CD4-positive, CD25-positive, alpha-beta regulatory T cell (primary cell): Measurements from ENCODE around the gene FGD6. TPM values are rescaled to one million over a fixed set of nuclear protein-coding genes. Genes with fewer than 3 reads are reported as not detected.

ENCODE experiments used
- ATAC-seq, 2 donors: fragments of 150-1000 bp; cut with Tn5 transposase; one replicate each; pipeline ENCODE4 v1.10.0; 2021; ENCODE audit warnings: low read depth in 2 of 2, moderate number of reproducible peaks in 2 of 2, moderate library complexity in 1 of 2
- DNase-seq, 3 donors: peaks; one replicate each; pipeline versions ENCODE4 v3.0.0 to v3.0.0-alpha.2; 2012 to 2022; ENCODE audit warnings: mixed read lengths in 1 of 3
- H3K27ac ChIP-seq: one replicate; pipeline ENCODE4 v1.7.0; 2013; ENCODE audit warnings: mild to moderate bottlenecking, low read length; ENCODE audit not compliant: insufficient read depth, poor library complexity, severe bottlenecking
- H3K27me3 ChIP-seq: one replicate; pipeline ENCODE4 v1.7.0; 2013; ENCODE audit warnings: low read length; ENCODE audit not compliant: control insufficient read depth, insufficient read depth
- H3K36me3 ChIP-seq: one replicate; pipeline ENCODE4 v1.7.0; 2013; ENCODE audit warnings: mild to moderate bottlenecking, low read length, moderate library complexity; ENCODE audit not compliant: control insufficient read depth, insufficient read depth
- H3K4me1 ChIP-seq: 2 replicates; pipeline ENCODE4 v1.7.0; 2013; ENCODE audit warnings: mild to moderate bottlenecking, low read length; ENCODE audit not compliant: insufficient read depth, control insufficient read depth, poor library complexity, severe bottlenecking
- H3K4me3 ChIP-seq: one replicate; pipeline ENCODE4 v1.7.0; 2013; ENCODE audit warnings: low read depth, mild to moderate bottlenecking, low read length, moderate library complexity
- H3K9me3 ChIP-seq, 2 experiments: 1 replicate in 1 of 2; 2 replicates in 1 of 2; pipeline ENCODE4 v1.7.0; 2013; ENCODE audit warnings: low read length in 2 of 2, mild to moderate bottlenecking in 1 of 2, moderate library complexity in 1 of 2; ENCODE audit not compliant: control insufficient read depth in 2 of 2
- H3K27ac Mint-ChIP-seq, 3 donors: one replicate each; pipeline ENCODE4 v1.8.0; 2020 to 2022; ENCODE audit warnings: mild to moderate bottlenecking in 3 of 3, mixed read lengths in 3 of 3, moderate library complexity in 2 of 3
- H3K27me3 Mint-ChIP-seq: one replicate; pipeline ENCODE4 v1.8.0; 2022; ENCODE audit warnings: mild to moderate bottlenecking, mixed read lengths
- H3K36me3 Mint-ChIP-seq: one replicate; pipeline ENCODE4 v1.8.0; 2020; ENCODE audit warnings: mixed read lengths
- H3K4me1 Mint-ChIP-seq, 4 donors: one replicate each; pipeline ENCODE4 v1.8.0; 2020 to 2022; ENCODE audit warnings: mixed read lengths in 4 of 4, mild to moderate bottlenecking in 1 of 4
- H3K4me3 Mint-ChIP-seq, 4 donors: one replicate each; pipeline ENCODE4 v1.8.0; 2020 to 2022; ENCODE audit warnings: mild to moderate bottlenecking in 4 of 4, mixed read lengths in 4 of 4, moderate library complexity in 3 of 4
- H3K9me3 Mint-ChIP-seq, 7 donors: one replicate each; pipeline ENCODE4 v1.8.0; 2020 to 2022; ENCODE audit warnings: mixed read lengths in 7 of 7, mild to moderate bottlenecking in 3 of 7, moderate library complexity in 2 of 7
- polyA plus RNA-seq, 4 donors: library from polyadenylated mRNA; unstranded; fragments of 300-500 nt; fragmentation: Illumina TruSeq; gene quantifications; one replicate each; pipeline ENCODE4 v1.2.3, GENCODE V29; 2021
- total RNA-seq: library from RNA; stranded (reverse); gene quantifications from one replicate; pipeline ENCODE4 v1.2.3, GENCODE V29; 2022

FGD6 gene
- total and polyA plus RNA-seq, 5 donors from 2014 or later, result 0.06 to 0.79 (median 0.09) TPM; not detected in 1

DNA sequence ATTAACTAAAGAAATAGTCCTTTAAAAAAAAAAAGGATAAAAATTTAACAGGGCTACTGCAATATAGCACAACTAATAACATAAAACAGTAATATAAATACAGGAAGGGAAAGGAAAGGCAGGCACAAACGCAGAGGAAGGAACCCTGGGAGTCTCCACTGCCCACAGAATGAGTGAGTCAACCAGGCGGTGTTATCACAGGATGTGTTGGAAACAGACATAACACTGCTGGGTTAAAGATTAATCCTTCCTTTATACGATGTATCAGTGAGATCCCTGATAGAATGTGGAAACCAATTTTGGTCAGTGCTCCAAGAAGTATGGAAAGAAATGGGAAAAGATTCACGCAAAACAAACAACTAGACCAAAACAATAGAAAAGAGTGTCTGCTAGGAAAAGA is 47.9 kb downstream of the FGD6 start:
- no peak overlapping the region for H3K27ac Mint-ChIP-seq
- DNase-seq, result no peak

DNA sequence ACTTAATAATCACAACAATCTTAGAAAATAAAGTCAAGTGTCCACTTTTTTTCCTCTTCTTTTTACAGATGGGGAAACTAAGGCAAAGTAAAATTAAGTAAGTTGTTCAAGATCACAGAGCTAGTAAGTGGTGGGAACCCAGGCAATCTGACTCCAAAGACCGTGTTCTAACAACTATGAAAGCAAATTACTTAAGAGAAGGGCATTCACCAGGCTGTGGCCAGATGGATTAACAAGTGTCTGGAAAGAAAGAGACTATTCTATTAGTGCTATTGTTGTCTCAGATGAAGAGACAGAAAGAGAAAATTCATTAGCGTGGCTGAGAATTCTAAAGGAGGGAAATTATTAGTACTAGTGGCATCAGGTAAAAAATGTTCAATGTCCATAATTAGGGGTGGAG is 48.5 kb downstream of the FGD6 start:
- no peak for ATAC-seq
- no peaks in the 10 kb centered on the region for H3K4me1 Mint-ChIP-seq

More for the DNA sequence above, 47.9 kb downstream of the FGD6 start:
- Mint-ChIP-seq H3K36me3 (no peaks in the 10 kb centered on the region), H3K4me3 (no peak overlapping the region), H3K4me1 (no peaks in the 10 kb centered on the region), H3K9me3 (no peaks in the 10 kb centered on the region), H3K27me3 (peaks cover 5% of the 10 kb centered on the region)
- Histone ChIP-seq H3K9me3 (no peaks in the 10 kb centered on the region), H3K27ac (no peak overlapping the region), H3K4me1 (no peaks in the 10 kb centered on the region), H3K4me3 (no peak overlapping the region), H3K27me3 (no peaks in the 10 kb centered on the region), H3K36me3 (no peaks in the 10 kb centered on the region)
- no peak for ATAC-seq

DNA sequence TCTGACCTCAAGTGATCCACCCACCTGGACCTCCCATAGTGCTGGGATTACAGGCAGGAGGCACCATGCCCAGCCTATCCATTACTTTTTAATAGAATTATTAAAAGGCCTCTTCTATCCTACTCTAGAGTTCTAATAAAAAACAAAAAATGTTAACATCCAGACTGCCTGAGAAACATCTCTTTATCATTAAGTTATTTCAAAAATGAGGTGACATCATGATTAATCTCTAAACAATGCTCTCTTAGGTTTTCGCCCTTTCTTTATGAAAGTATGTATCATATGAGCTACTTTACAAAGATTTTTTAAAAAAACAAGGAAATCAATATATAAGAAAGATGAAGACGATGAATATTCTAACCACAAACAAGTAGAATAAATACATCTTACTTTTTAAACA is 52.6 kb downstream of the FGD6 start:
- H3K27me3 ChIP-seq, result no peaks in the 10 kb centered on the region
- Mint-ChIP-seq H3K27me3 (peaks cover 13% of the 10 kb centered on the region), H3K9me3 (no peaks in the 10 kb centered on the region), H3K36me3 (no peaks in the 10 kb centered on the region), H3K4me1 (no peaks in the 10 kb centered on the region), H3K27ac (no peak overlapping the region), H3K4me3 (no peak overlapping the region)
- no peak for DNase-seq
- no peak overlapping the region for H3K4me3 ChIP-seq
- no peaks in the 10 kb centered on the region for H3K36me3 ChIP-seq
- H3K4me1 ChIP-seq, result no peaks in the 10 kb centered on the region
- no peaks in the 10 kb centered on the region for H3K9me3 ChIP-seq
- ATAC-seq, result no peak
- no peak overlapping the region for H3K27ac ChIP-seq

More for the DNA sequence above, 48.5 kb downstream of the FGD6 start:
- Histone ChIP-seq H3K36me3 (no peaks in the 10 kb centered on the region), H3K4me1 (no peaks in the 10 kb centered on the region), H3K27me3 (no peaks in the 10 kb centered on the region), H3K4me3 (no peak overlapping the region), H3K9me3 (no peaks in the 10 kb centered on the region), H3K27ac (no peak overlapping the region)
- no peaks in the 10 kb centered on the region for H3K36me3 Mint-ChIP-seq
- H3K9me3 Mint-ChIP-seq, result no peaks in the 10 kb centered on the region
- H3K27me3 Mint-ChIP-seq, result peaks cover 6% of the 10 kb centered on the region
- no peak for DNase-seq
- no peak overlapping the region for H3K4me3 Mint-ChIP-seq
- H3K27ac Mint-ChIP-seq, result no peak overlapping the region

DNA sequence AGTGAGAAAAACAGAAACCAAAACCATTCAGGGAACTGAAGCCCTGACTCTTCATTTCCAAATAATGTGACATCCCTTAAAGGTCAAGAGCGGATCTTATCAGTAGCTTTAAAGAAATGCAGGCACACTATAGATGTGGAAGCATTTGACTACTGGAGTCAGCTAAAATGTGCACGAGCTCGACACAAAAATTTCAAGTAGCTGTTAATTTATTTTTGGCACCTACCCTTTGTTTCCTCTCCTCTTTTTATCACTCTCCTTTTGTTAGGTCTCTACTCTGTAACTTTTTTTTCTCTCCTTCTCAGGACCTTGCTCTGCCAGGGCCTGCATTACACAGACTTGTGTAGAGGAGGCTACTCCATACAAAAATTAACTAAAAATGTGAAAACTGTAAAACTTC is 58.3 kb downstream of the FGD6 start:
- Histone ChIP-seq H3K36me3 (no peaks in the 10 kb centered on the region), H3K4me1 (no peaks in the 10 kb centered on the region), H3K4me3 (no peak overlapping the region), H3K27me3 (no peaks in the 10 kb centered on the region), H3K27ac (no peak overlapping the region), H3K9me3 (no peaks in the 10 kb centered on the region)
- peaks cover 0 to 7% (median 0%) of the 10 kb centered on the region in 7 donors for H3K9me3 Mint-ChIP-seq
- no peak for DNase-seq
- no peak for ATAC-seq
- no peak overlapping the region for H3K27ac Mint-ChIP-seq
- H3K4me1 Mint-ChIP-seq, result no peaks in the 10 kb centered on the region
- H3K4me3 Mint-ChIP-seq, result no peak overlapping the region
- peaks cover 21% of the 10 kb centered on the region for H3K27me3 Mint-ChIP-seq
- peaks cover 6% of the 10 kb centered on the region for H3K36me3 Mint-ChIP-seq

DNA sequence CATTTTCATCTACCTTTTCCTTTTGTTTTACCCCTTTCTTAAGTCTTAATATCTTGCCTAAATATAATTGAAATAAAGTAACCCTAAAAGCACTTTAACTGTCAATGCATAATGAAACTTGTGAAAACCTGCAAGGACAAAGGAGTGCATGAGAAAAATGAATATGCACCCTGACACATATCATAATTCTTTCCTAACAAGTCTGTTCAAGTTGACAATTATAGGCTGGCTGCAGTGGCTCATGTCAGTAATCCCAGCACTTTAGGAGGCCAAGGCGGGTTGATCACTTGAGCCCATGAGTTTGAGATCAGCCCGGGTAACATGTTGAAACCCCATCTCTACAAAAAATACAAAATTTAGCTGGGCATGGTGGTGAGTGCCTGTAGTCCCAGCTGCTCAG is 65.4 kb downstream of the FGD6 start:
- DNase-seq (no peak), ATAC-seq (no peak)
- H3K9me3 ChIP-seq, result no peaks in the 10 kb centered on the region
- H3K36me3 Mint-ChIP-seq, result peaks cover 4% of the 10 kb centered on the region
- H3K36me3 ChIP-seq, result no peaks in the 10 kb centered on the region
- no peaks in the 10 kb centered on the region for H3K4me1 Mint-ChIP-seq
- H3K9me3 Mint-ChIP-seq, result peaks cover 0 to 5% (median 0%) of the 10 kb centered on the region in 7 donors
- no peak overlapping the region for H3K4me3 Mint-ChIP-seq
- no peaks in the 10 kb centered on the region for H3K27me3 ChIP-seq
- H3K27ac Mint-ChIP-seq, result no peak overlapping the region
- H3K4me1 ChIP-seq, result no peaks in the 10 kb centered on the region
- H3K4me3 ChIP-seq, result no peak overlapping the region
- peaks cover 4% of the 10 kb centered on the region for H3K27me3 Mint-ChIP-seq
- no peak overlapping the region for H3K27ac ChIP-seq

DNA sequence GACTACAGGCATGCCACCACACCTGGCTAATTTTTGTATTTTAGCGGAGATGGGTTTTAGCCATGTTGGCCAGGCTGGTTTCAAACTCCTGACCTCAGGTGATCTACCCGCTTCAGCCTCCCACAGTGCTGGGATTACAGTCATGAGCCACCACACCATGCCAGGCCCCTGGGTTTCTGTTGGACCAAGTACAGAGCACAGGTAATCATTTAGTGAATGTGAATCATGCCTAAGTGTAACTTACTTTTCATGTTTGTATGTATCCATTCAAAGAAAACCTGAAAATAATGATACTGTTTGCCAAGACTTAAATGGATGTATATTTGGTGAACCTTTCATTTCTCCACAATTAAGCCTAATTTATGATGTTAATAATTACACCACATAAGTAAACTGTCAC is 65.9 kb downstream of the FGD6 start:
- Mint-ChIP-seq H3K4me3 (no peak overlapping the region), H3K36me3 (peaks cover under 1% of the 10 kb centered on the region), H3K4me1 (no peaks in the 10 kb centered on the region), H3K9me3 (peaks cover 0 to 3% (median 0%) of the 10 kb centered on the region in 7 donors), H3K27me3 (peaks cover 4% of the 10 kb centered on the region), H3K27ac (no peak overlapping the region)
- Histone ChIP-seq H3K36me3 (no peaks in the 10 kb centered on the region), H3K27me3 (no peaks in the 10 kb centered on the region), H3K9me3 (no peaks in the 10 kb centered on the region), H3K4me1 (no peaks in the 10 kb centered on the region), H3K27ac (no peak overlapping the region), H3K4me3 (no peak overlapping the region)
- no peak for DNase-seq
- ATAC-seq, result no peak

DNA sequence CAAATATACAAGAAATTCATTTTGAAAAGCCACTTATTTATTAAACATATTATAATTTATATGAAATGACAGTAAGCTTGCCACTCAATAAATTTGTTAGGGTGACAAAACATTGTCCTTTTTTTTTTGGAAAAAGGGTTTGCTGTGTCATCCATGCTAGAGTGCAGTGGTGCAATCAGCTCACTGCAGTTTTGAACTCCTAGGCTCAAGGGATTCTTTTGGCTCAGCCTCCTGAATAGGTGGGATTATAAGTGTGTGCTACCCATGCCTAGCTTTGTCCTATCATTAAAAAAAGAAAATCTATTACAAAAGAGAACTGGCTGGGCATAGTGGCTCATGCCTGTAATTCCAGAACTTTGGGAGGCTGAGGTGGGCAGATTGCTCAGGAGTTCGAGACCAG is 66.8 kb downstream of the FGD6 start:
- DNase-seq (no peak), ATAC-seq (no peak)
- Mint-ChIP-seq H3K4me1 (no peaks in the 10 kb centered on the region), H3K27me3 (peaks cover 4% of the 10 kb centered on the region), H3K27ac (no peak overlapping the region), H3K36me3 (no peaks in the 10 kb centered on the region), H3K9me3 (peaks cover 0 to 3% (median 0%) of the 10 kb centered on the region in 7 donors), H3K4me3 (no peak overlapping the region)
- Histone ChIP-seq H3K4me3 (no peak overlapping the region), H3K27ac (no peak overlapping the region), H3K27me3 (no peaks in the 10 kb centered on the region), H3K4me1 (no peaks in the 10 kb centered on the region), H3K36me3 (no peaks in the 10 kb centered on the region), H3K9me3 (no peaks in the 10 kb centered on the region)

DNA sequence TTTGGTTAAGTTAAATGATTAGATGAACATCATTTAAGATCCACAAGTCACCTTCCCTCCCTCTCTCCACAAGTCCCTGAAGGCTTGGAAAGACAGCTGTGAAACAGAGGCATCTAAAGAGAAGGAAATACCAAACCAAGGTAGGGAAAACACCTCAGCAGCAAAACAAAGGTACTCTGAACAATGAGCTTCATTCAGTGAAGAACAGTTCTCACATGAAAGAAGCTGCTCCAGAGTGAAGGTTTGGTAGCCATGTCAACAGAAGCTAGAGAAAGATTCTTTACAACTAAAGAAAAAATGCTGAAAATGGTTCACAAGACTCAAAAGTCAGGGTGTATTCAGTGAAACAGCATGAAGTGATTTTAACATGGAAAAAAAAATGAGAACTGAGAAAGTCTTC is 69.4 kb downstream of the FGD6 start:
- H3K27me3 ChIP-seq, result no peaks in the 10 kb centered on the region
- H3K27me3 Mint-ChIP-seq, result peaks cover under 1% of the 10 kb centered on the region
- no peak overlapping the region for H3K27ac Mint-ChIP-seq
- no peak overlapping the region for H3K4me3 Mint-ChIP-seq
- no peak overlapping the region for H3K4me3 ChIP-seq
- no peaks in the 10 kb centered on the region for H3K9me3 ChIP-seq
- H3K36me3 Mint-ChIP-seq, result no peaks in the 10 kb centered on the region
- DNase-seq (no peak), ATAC-seq (no peak)
- H3K27ac ChIP-seq, result no peak overlapping the region
- H3K9me3 Mint-ChIP-seq, result no peaks in the 10 kb centered on the region
- no peaks in the 10 kb centered on the region for H3K4me1 ChIP-seq
- no peaks in the 10 kb centered on the region for H3K4me1 Mint-ChIP-seq
- no peaks in the 10 kb centered on the region for H3K36me3 ChIP-seq
